Kidney (tissue), 14 donors: ENCODE results near the gene KCNH8. TPM values are rescaled to one million over a fixed set of nuclear protein-coding genes. Genes with fewer than 3 reads are reported as not detected.

ENCODE experiments used
- DNase-seq, 5 donors: peaks; one replicate each; pipeline ENCODE4 v3.0.0-alpha.2; 2013 to 2020
- FAIRE-seq: peaks from 2 replicates; lab custom pipeline; 2012; peaks lifted over from hg19 to GRCh38; lab: Jason Lieb, UNC
- H3K27ac ChIP-seq, 2 donors: one replicate each; pipeline ENCODE4 v1.7.0; 2013; ENCODE audit warnings: low read depth in 2 of 2, low read length in 2 of 2, inconsistent platforms in 1 of 2
- H3K27me3 ChIP-seq: one replicate; pipeline ENCODE4 v1.7.1; 2013; ENCODE audit warnings: low read length, inconsistent platforms; ENCODE audit not compliant: control insufficient read depth, insufficient read depth
- H3K36me3 ChIP-seq, 3 donors: one replicate each; pipeline versions ENCODE4 v1.7.0 to v1.7.1; 2013; ENCODE audit warnings: low read length in 3 of 3, control low read depth in 1 of 3, inconsistent platforms in 1 of 3; ENCODE audit not compliant: insufficient read depth in 3 of 3, control insufficient read depth in 2 of 3
- H3K4me1 ChIP-seq, 3 donors: one replicate each; pipeline versions ENCODE4 v1.7.0 to v1.7.1; 2013; ENCODE audit warnings: low read length in 3 of 3, inconsistent platforms in 1 of 3, low read depth in 1 of 3; ENCODE audit not compliant: control insufficient read depth in 2 of 3, insufficient read depth in 2 of 3
- H3K4me3 ChIP-seq, 3 donors: one replicate each; pipeline versions ENCODE4 v1.7.0 to v1.8.1; 2013; ENCODE audit warnings: low read length in 3 of 3, control low read depth in 1 of 3, inconsistent platforms in 1 of 3
- H3K9ac ChIP-seq, 3 donors: one replicate each; pipeline versions ENCODE4 v1.7.0 to v1.7.1; 2013; ENCODE audit warnings: low read length in 3 of 3, control low read depth in 1 of 3, inconsistent platforms in 1 of 3
- H3K9me3 ChIP-seq, 3 donors: one replicate each; pipeline versions ENCODE4 v1.7.0 to v1.7.1; 2013; ENCODE audit warnings: low read length in 3 of 3, control low read depth in 1 of 3, inconsistent platforms in 1 of 3; ENCODE audit not compliant: control insufficient read depth in 2 of 3, insufficient read depth in 1 of 3
- intact Hi-C: fragments of 100-400 bp; cut with DNase I; formaldehyde crosslinking; loops from one replicate; pipeline ENCODE4 v1.11.1; 2022
- polyA plus RNA-seq: library from polyadenylated mRNA; stranded (reverse); fragments of 350-450 nt; fragmentation: Illumina TruSeq; extraction: RNeasy Lipid Tissue Mini Kit (QIAGEN cat#74804); gene quantifications from one replicate; pipeline ENCODE4 v1.2.3, GENCODE V29; 2014; ENCODE audit warnings: low read depth, low replicate concordance; ENCODE audit not compliant: insufficient read depth
- total RNA-seq: library from RNA; stranded (reverse); fragmentation: NEBNext Ultra II Directional; extraction: Animal tissue kit (Norgen Biotek cat#: 25700); gene quantifications from one replicate; pipeline ENCODE4 v1.2.1, GENCODE V29; 2021
- TF ChIP-seq, protein P1 (sequence below): IDR thresholded peaks from 3 replicates; pipeline ENCODE4 v1.5.1; 2012; ENCODE audit warnings: mild to moderate bottlenecking, moderate library complexity, borderline replicate concordance; ENCODE audit not compliant: insufficient read depth; ENCODE audit errors: extremely low read depth
- donor health status: control.
- donor health status: control.
- donor health status: control.
- donor health status: control.
- donor health status: control.
- donor health status: DM: yes; HTN: yes; CAD: no.
- donor health status: Normal renal cell carcinoma (clear cell type).

Gene KCNH8
- total and polyA plus RNA-seq, 2 donors from 2014 or later: 1.0 TPM; not detected in 1

DNA sequence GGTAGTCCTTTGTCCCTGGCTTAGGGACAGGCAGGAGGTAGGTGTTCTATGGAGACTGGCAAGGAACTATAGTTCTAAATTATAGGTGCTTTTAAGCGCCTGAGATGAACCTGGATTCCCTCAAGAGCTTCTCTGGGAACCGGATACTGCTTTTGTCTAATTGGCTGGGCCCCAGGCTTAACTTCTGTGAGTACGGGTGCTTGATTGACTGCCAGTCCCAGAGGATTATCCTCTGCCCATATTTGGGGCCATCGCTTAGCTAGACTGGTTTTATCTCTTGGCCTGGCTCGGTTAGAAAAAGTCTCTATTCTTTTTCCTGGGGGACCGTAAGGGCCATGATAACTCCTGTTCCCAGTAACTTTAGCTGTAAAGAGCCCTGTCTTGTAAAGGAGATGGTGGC, 339.1 kb downstream of the KCNH8 start:
- DNase-seq: no peak
- Histone ChIP-seq H3K9ac (no peak overlapping the region), H3K27ac (no peak overlapping the region), H3K4me3 (no peak overlapping the region), H3K27me3 (no peaks in the 10 kb centered on the region), H3K4me1 (no peaks in the 10 kb centered on the region), H3K9me3 (no peaks in the 10 kb centered on the region), H3K36me3 (no peaks in the 10 kb centered on the region)
- TF ChIP-seq, protein P1, sequence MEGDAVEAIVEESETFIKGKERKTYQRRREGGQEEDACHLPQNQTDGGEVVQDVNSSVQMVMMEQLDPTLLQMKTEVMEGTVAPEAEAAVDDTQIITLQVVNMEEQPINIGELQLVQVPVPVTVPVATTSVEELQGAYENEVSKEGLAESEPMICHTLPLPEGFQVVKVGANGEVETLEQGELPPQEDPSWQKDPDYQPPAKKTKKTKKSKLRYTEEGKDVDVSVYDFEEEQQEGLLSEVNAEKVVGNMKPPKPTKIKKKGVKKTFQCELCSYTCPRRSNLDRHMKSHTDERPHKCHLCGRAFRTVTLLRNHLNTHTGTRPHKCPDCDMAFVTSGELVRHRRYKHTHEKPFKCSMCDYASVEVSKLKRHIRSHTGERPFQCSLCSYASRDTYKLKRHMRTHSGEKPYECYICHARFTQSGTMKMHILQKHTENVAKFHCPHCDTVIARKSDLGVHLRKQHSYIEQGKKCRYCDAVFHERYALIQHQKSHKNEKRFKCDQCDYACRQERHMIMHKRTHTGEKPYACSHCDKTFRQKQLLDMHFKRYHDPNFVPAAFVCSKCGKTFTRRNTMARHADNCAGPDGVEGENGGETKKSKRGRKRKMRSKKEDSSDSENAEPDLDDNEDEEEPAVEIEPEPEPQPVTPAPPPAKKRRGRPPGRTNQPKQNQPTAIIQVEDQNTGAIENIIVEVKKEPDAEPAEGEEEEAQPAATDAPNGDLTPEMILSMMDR: no peak
- intact Hi-C loops: no loop called here
- no peak for FAIRE-seq

- Histone ChIP-seq H3K27ac (no peak overlapping the region), H3K4me3 (no peak overlapping the region), H3K27me3 (no peaks in the 10 kb centered on the region), H3K4me1 (no peaks in the 10 kb centered on the region), H3K36me3 (no peaks in the 10 kb centered on the region), H3K9me3 (no peaks in the 10 kb centered on the region), H3K9ac (no peak overlapping the region)
- intact Hi-C loops: no loop called here
- DNase-seq (no peak), FAIRE-seq (no peak)
- TF ChIP-seq, protein P1: no peak
Measured at GRCh38 chr3:19488939-19489338, 340.6 kb downstream of the KCNH8 start.

- Histone ChIP-seq H3K27ac (no peak overlapping the region), H3K9ac (no peak overlapping the region), H3K27me3 (no peaks in the 10 kb centered on the region), H3K4me3 (no peak overlapping the region), H3K4me1 (no peaks in the 10 kb centered on the region), H3K9me3 (no peaks in the 10 kb centered on the region), H3K36me3 (no peaks in the 10 kb centered on the region)
- FAIRE-seq (no peak), DNase-seq (no peak)
- intact Hi-C loops: no loop called here
- TF ChIP-seq, protein P1: no peak
Measured at GRCh38 chr3:19489936-19490335, 341.6 kb downstream of the KCNH8 start.

- DNase-seq: no peak
- Histone ChIP-seq H3K9me3 (no peaks in the 10 kb centered on the region), H3K4me1 (no peaks in the 10 kb centered on the region), H3K4me3 (no peak overlapping the region), H3K36me3 (no peaks in the 10 kb centered on the region), H3K27me3 (no peaks in the 10 kb centered on the region), H3K9ac (no peak overlapping the region), H3K27ac (no peak overlapping the region)
- intact Hi-C loops: no loop called here
- no peak for FAIRE-seq
- TF ChIP-seq, protein P1: no peak
Measured at GRCh38 chr3:19506171-19506570, 357.9 kb downstream of the KCNH8 start.
